GM19238 (cell line): ENCODE measurements around the gene CD8B.
"Not testable (repeated sequence)": the region's sequence is repeated elsewhere in the genome, so short reads cannot be mapped to it uniquely, and the experiment has no call there.

Experiments used
- DNase-seq: peaks from one replicate; pipeline ENCODE4 v3.0.0; 2011; ENCODE audit warnings: low spot score; ENCODE audit not compliant: insufficient read length

CD8B gene

DNA sequence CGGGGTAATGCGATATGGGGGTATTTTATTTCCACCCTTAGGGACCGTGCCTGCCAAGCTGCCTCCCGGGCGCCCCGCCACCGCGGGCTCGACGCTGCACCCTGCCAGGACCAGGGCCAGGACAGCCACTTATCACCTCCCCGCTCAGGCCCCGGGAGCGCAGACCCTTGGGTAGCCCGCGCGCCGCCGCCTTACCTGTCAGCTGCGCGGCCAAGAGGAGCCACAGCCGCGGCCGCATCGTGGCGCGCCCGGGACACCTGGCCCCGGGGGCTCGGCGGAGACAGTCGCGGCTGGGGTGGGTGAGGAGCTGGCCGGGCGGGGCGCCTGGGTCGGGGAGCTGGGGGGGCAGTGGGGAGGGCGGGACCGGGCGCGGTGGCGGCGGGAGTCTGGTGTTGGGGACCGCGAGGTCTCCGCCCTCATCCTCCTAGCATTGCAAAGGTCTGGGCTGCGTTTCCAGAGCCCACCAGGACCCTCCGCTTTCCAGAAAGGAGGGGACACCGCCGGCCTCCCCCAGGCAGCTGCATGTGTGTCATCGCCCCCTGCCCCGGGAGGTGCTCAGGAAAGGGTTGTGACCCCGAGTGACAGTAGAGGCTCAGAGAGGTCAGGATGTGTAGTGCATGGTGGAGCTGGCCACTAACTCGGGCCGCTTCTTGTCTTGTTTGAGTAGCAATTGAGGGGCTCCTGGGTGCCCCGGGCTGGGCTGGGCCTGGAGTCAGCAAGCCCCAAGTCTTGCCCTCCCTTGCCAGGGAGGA lies at the start of gene CD8B:
CD8B (minus strand) TSS at position 259 of the 752 bp plus-strand sequence; CDS start at position 238, 21 bp downstream.
- DNase-seq: not testable (repeated sequence)

DNA sequence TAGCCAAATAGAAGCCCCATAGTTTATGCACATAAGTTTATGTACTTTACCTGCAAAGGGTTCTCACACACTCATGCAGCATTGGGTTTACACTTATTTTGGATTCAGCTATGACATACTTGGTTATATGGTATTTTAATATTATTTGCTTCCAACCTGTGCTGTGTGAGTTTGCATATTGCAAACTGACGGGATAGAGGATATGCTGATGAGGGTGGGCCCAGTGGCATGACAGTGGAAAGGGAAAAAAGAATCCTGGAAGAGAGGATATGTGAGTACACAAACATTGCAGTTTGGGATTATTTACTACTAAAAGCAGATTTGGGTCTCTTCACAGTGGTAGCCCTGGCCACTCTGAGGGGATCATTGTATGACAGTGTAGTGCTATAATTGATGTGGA lies 44.2 kb upstream of the CD8B start:
- DNase-seq: not testable (repeated sequence)

DNA sequence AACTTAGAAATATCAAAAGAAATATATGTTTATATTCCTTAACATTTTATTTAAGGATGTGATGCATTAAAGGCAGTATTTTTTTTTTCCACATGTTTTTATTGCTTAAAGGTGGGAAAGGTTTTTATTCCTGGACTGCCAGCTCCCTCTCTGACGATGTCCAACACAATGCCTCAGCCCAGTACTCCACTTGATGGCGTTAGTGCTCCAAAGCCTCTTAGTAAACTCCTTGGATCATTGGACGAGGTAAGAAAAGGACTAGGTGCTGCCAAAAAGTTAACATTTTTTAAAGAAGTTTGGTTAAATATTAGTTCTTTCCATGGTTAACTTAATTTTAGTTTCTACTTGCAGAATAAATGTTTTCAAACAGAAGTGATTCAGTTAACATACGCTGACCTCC lies 39.0 kb upstream of the CD8B start:
- not testable (repeated sequence) for DNase-seq

DNA sequence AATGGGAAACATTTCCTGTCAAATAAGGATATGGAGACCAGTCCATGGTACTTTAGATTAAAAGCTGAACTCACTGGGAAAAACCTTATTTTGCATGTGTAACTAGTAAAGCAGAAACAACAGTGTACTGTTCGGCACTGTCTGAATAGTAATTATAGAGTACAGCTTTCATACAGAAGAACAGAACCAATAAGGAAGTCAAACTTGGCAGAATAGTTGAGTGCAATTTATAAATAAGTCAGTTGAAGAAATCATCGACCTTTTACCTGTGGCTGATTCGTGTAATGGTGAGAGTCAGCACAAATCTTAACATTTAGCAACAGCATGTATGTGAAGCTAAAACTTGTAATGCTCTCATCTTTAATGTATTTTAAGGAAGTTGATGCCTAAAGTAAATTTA lies 24.3 kb upstream of the CD8B start:
- not testable (repeated sequence) for DNase-seq

DNA sequence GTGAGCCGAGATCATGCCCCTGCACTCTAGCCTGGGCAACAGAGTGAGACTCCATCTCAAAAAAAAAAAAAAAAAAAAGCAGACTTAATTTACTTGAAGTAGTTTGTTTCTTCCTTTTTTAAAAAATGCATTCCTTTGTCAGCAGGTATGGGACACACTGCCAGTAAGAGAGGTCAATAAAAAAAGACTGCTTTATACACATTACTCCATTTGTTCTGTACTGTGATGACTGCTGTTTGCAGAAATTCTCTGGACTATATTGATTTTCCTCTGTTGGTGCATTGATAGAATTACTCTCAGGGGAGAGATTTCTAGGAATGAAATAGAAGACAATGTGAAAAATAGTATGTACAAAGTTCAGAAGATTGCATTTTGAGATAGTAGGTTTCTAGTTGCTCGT lies 21.2 kb upstream of the CD8B start:
- not testable (repeated sequence) for DNase-seq

DNA sequence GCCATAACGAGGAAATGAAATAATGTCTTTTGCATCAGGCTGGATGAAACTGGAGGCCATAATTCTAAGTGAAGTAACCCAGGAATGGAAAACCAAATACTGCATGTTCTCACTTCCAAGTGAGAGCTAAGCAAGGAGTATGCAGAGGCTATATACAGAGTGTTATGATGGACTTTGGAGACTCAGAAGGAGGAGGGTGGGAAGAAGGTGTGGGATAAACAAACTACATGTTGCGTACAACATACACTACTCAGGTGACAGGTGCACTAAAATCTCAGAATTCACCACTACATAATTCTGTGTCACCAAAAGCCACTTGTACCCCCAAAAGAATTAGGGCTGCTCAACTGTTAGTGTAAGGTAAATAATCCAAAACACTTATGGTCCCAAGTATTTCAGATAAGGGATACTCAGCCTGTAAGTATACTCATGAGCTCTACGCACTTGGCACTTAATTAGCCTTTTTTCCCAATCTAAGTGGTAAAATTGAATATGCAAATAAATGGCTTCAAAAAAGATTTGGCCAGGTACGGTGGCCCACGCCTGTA lies 20.5 kb upstream of the CD8B start:
- not testable (repeated sequence) for DNase-seq

DNA sequence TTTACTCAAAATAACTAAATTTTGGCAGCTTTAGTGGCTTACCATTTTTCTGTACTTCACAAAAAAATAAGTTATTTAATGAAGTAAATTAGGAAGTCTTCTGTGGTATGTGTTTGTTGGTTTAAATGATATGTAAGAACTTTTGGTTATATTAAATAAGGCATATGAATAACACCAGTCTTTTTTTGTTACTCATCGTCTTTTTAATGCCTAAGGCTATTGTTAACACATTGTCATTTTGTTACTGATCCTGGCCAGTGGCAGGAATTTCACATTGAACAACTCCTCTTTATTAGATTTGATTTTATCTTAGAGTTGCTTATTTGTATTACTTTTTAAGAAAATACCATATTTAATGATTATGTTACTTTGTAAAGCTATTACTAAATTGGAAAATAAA lies 17.3 kb upstream of the CD8B start:
- not testable (repeated sequence) for DNase-seq

DNA sequence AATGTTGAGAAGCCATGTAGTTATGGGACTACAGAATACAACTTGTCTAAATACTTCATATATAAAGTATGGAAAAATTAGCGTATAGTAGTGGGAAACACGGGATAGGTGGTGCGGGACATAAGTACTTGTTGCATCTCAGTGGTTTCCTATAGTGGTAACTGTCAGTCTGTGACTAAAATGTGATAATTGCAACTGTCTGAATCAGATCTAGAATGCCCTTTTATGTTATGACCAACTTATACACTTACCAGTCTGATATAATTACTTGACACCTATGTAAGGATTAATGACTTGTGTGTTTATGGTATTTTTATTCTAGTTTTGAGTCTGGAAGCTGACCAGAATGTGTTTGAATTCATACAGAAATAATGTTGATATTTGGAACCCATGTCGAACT lies 9.3 kb upstream of the CD8B start:
- DNase-seq: not testable (repeated sequence)

DNA sequence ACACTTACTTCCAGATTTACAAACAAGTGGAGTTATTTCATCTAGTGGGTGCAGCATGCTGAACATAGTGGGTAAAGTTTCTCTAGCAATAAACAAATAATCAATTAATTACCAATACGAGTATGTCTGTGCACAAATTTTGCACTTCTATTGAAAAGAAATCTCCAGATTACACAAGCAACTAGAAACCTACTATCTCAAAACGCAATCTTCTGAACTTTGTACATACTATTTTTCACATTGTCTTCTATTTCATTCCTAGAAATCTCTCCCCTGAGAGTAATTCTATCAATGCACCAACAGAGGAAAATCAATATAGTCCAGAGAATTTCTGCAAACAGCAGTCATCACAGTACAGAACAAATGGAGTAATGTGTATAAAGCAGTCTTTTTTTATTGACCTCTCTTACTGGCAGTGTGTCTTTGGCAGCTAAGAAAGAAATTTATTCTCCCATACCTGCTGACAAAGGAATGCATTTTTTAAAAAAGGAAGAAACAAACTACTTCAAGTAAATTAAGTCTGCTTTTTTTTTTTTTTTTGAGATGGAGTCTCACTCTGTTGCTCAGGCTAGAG lies 7.3 kb upstream of the CD8B start:
- DNase-seq: not testable (repeated sequence)

DNA sequence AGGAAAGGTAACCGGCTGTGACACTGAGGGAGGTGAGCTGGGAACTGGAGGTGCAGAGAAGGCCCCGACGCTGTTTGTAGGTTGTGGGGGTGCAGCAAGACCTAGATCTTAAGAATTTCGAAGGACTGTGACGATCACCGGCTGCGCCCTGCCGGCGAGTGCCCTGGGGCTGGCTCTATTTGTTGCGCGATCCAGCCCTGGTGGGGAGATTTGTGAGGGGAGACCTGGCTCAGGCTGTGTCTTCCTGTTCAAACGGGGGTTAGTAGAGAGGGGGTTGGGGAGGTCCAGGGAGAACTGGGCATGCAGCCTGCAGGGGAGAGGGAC lies 656 bp upstream of the CD8B start:
- not testable (repeated sequence) for DNase-seq

DNA sequence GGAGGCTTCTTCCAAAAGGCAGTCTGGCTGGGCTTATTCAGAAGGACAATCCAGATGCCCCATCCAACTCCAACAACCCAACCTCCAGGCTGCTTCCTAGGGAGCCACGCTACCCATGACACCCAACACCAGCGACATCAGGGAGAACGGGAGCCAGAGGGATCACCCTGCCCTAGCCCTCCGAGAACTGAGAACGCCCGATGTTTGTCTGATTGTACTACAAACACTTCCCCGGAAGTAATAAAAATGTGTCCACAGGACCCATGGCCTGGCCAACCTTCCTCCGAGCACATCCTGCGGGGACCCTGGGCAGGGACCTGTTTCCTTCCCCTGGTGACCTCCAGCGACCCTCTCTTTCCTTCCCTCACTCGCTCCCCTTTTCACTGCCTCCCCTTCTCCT lies 511 bp downstream of the CD8B start:
- not testable (repeated sequence) for DNase-seq

DNA sequence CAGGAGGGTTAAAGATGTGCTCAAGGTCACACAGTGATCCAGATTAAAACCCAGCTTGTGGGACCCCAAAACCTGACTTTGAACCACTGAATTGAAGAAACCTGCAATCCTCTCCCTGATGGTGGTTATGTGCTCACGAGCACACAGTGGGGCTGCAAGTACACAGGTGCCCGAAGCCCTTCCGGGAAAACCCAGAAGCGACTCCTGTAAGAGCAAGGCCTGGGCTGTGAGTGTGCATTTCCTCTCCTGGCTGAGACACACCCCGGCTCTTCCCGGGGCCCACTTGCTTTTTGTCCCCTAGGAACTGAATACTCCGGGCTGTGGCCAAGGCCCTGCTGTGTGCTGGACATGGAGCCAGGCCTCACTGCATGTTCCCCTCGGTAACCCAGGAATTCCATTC lies 1.1 kb downstream of the CD8B start:
- not testable (repeated sequence) for DNase-seq

DNA sequence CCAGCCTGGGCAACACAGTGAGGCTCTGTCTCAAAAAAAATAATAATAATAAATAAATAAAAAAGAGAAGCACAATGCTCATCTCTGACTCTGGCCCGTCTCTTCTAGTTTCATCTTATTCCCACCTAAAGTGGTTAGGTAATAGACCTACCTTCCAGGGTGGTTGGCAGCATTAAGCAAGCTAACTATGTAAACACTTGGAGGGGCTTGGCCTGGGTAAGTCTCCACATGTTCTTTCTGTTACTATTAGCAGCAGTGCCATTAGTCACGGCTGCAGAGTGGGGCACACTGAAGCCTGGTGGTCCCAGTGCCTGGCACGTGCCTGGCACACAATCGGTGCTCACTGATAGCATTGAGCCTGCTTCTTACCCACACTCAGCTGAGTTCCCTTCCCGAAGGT lies 4.0 kb downstream of the CD8B start:
- not testable (repeated sequence) for DNase-seq

DNA sequence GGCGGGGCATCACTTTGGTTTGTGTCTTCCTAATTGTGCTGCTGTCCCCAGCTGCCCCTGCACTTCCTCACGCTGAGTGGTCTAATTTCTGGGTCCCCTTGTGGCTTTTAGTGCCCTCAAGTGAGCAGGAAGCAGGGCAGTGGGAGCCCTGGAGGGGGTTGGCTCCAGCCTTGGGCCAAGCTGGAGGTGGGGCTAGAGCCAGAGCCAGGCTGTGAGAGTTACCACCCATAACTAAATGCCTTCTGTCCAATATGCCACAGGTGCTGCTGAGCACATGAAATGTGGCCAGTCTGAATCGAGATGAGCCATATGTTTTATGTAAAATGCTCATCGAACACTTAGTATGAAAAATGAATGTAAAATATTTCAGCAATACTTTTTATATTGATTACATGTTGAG lies 5.2 kb downstream of the CD8B start:
- not testable (repeated sequence) for DNase-seq

DNA sequence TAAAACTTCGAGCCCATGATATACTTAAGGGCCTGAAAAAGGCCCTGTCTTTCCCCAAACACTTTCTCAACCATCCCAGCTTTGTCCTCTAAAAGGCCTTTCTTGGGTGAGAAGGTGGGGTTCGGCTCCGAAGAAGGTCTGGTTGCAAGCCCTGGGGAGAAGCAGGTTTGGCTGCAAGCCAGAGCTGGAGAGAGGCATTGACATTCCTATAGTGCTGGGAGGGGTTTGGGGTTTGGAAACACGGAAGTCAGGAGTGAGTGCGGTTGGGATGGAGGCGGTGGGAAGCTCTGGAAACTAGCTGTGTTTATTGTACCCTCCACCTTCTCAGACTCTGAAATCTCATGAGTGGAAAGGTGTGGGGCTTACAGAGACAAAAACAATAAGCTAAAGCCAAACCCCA lies 5.7 kb downstream of the CD8B start:
- DNase-seq: not testable (repeated sequence)

DNA sequence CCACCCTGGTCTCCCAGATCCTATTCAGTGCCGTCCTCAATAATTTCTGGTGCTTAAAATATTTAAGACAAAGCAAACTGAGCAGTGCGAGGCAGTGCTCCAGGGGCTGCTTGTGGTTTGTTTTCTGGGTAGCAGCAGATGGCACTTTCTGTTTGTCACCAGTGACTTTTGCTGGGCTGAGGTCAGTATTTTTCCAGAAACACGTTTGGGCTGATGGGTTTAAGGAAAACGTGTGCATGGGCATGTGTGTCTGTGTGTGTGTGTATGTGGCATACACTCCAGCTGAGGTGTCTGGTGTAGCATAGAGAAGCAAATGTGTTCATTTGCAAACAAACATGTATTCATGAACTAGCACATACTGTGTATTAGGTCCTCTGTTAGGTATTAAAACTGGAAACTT lies 10.1 kb downstream of the CD8B start:
- not testable (repeated sequence) for DNase-seq

DNA sequence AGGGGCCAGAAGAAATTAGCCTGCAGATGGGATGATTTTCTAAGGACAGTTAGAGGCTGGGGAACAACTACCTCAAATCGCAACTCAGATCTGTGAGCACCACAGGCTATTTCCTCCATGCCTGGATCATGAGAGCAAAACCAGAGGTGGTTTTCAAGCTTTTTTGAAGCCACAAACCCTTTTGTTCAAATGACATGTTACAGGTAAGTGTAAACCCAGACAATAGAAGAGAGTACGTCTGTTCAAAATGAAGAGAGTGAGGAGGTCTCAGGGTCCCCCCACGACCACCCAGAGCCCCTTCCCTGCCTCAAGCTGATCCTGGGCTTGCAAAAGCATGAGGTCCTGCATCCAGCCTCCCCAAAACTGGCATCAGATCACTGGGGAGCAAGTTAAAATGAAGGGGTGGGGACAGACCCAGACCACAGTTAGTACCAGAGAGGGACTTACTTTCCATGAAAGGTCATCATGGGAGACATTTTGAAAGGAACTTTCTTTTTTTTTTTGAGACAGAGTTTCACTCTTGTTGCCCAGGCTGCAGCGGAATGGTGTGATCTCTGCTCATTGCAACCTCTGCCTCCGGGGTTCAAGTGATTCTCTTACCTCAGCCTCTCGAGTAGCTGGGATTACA lies 19.0 kb downstream of the CD8B start:
- DNase-seq: not testable (repeated sequence)

DNA sequence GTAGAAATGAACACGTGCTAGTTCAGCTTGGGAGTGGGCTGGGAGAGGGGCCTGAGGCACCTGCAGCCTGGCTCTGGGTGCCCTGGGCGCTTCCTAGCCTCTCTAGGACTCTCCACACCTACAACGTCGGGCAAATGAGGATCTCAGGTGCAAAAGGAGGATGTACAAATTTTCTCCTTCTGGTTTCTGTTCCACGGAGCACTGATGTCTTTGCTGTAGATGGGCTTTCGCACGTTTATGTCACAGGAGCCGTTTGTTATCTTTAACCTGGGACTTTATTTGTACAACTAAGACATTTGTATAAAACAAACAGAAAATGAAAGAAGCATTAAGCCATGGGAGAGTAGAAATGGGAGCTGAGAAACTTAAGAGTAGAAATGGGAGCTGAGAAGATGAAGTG lies 20.4 kb downstream of the CD8B start:
- DNase-seq: not testable (repeated sequence)

DNA sequence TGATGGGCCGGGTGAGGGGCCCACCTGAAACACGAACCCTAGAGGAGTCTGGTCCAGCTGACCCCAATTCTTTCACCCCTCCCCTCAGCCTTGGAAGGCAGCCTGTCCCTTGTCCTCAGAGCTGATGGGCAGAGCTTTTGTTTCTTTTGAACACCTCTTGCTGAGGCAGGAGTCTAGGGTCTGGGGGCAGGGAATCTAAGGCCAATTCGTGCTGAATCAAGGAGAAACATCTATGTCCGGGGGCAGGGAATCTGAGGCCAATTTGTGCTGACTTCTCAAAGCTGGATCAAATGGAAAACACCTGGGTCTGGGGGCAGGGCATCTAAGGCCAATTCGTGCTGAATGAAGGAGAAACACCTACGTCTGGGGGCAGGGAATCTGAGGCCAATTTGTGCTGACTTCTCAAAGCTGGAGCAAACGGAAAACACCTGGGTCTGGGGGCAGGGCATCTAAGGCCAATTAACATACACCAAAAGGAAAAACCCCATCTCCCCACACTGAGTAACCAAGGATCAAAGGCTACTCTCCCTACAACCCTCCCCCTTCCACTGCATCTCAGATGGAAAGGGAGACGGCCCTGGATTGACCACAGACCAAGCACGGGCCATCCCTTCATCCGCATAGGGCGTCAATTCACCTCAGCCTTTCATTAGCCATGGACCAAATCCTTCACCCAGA lies 21.7 kb downstream of the CD8B start:
- not testable (repeated sequence) for DNase-seq

DNA sequence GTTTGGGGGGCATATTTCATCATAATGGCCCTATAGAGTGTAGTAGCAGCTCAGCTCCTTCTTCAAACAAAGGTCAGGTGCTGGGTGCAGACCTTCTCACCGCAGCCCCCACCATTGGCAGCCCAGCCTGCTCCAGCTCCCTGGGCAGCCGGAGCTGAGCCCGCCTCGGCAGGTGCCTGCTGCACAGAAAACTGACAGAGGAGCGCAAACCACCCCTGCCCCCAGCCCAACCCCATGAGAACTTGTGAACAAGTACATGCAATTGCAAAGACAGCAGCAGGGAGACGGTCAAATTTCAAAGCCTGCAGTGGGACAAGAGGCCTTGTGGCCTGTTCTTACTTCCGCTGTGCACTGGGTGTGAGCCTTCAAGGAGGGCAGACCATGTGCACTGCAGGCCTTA lies 22.2 kb downstream of the CD8B start:
- not testable (repeated sequence) for DNase-seq

DNA sequence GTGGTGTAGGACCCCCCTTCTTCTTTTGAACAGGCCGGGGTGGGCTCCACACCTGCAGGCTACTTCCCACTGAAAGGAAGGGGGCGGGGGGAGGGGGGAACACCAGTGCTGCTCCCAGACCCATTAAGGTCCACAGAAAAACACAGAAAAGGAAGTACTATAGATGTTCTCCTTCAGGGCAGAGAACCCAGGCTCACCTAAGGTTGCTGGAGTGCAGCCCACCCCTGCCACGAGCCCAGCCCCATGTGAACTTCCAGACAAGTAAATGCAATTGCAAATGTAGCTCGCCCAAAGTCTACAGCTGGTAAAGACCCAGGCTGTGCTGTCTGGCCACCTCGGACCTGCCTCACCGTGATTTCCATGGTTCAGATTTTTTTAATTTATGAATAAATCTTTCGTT lies 24.0 kb downstream of the CD8B start:
- DNase-seq: not testable (repeated sequence)
